Endothelial cell of umbilical vein (primary cell): ENCODE data around the gene MAN1A1. TPM values are rescaled to one million over a fixed set of nuclear protein-coding genes. Genes with fewer than 3 reads are reported as not detected.

Experiments used
- BruUV-seq: library from RNA; stranded (reverse); fragments of 400-500 nt; replicated peaks from 2 replicates; lab custom pipeline; 2021; lab: Mats Ljungman, UMichigan
- CTCF ChIA-PET: fragments of 300-600, 350-600 bp; sonication (Branson Sonifier 250); formaldehyde crosslinking; loops from one replicate; lab custom pipeline; 2021; ENCODE audit warnings: antibody characterized with exemption, inconsistent platforms; lab: Charles Lee
- POLR2A ChIA-PET: fragments of 300-600, 350-600 bp; sonication (Branson Sonifier 250); formaldehyde crosslinking; loops from one replicate; lab custom pipeline; 2021; ENCODE audit warnings: antibody characterized with exemption, inconsistent platforms; lab: Charles Lee
- DNase-seq: peaks from one replicate; pipeline ENCODE4 v3.0.0-alpha.2; 2011; ENCODE audit warnings: low read depth, low spot score
- FAIRE-seq: peaks from 2 replicates; lab custom pipeline; 2011; peaks lifted over from hg19 to GRCh38; lab: Jason Lieb, UNC
- H2AFZ ChIP-seq: 2 replicates; pipeline ENCODE4 v1.6.0; 2012; ENCODE audit warnings: low read depth, low read length, control low read depth, inconsistent platforms
- H3K27ac ChIP-seq: 2 replicates; pipeline ENCODE4 v1.5.1; 2011; ENCODE audit warnings: low read depth, mild to moderate bottlenecking, control low read depth, low read length, moderate library complexity; ENCODE audit not compliant: insufficient read depth
- H3K27me3 ChIP-seq, 2 experiments: 2 replicates each; pipeline versions ENCODE4 v1.6.0 to v1.6.1; 2011; ENCODE audit warnings: low read length in 2 of 2, mixed read lengths in 1 of 2; ENCODE audit not compliant: control insufficient read depth in 2 of 2, insufficient read depth in 2 of 2
- H3K36me3 ChIP-seq, 2 experiments: 2 replicates in 1 of 2; 3 replicates in 1 of 2; pipeline ENCODE4 v1.5.1; 2011; ENCODE audit warnings: low read length in 2 of 2, mild to moderate bottlenecking in 1 of 2, moderate library complexity in 1 of 2; ENCODE audit not compliant: control insufficient read depth in 2 of 2, insufficient read depth in 2 of 2; ENCODE audit errors: extremely low read depth in 1 of 2
- H3K4me1 ChIP-seq: 3 replicates; pipeline ENCODE4 v1.5.1; 2011; ENCODE audit warnings: mild to moderate bottlenecking, low read length; ENCODE audit not compliant: control insufficient read depth, insufficient read depth; ENCODE audit errors: extremely low read depth
- H3K4me2 ChIP-seq: 2 replicates; pipeline ENCODE4 v1.6.1; 2011; ENCODE audit warnings: low read length, control low read depth, mixed read lengths; ENCODE audit not compliant: insufficient read depth
- H3K4me3 ChIP-seq, 3 experiments: fragments of 200-600 bp in 1 of 3; sonication (generic), shearing (Covaris generic) in 1 of 3; replicated peaks in 1 of 3; 2 replicates each; pipeline ENCODE4 v1.5.1; 2011 to 2016; ENCODE audit warnings: control low read depth in 3 of 3, low read length in 3 of 3, mild to moderate bottlenecking in 2 of 3, inconsistent platforms in 1 of 3, low read depth in 1 of 3, moderate library complexity in 1 of 3; ENCODE audit not compliant: insufficient read depth in 1 of 3
- H3K79me2 ChIP-seq: 2 replicates; pipeline ENCODE4 v1.6.0; 2012; ENCODE audit warnings: low read length, inconsistent platforms; ENCODE audit not compliant: control insufficient read depth, insufficient read depth
- H3K9ac ChIP-seq: replicated peaks from 2 replicates; pipeline ENCODE3; 2011; ENCODE audit warnings: low read length, control low read depth; ENCODE audit not compliant: insufficient read depth; ENCODE audit errors: extremely low read depth
- H3K9me1 ChIP-seq: replicated peaks from 3 replicates; pipeline ENCODE4 v1.6.0; 2011; ENCODE audit warnings: mild to moderate bottlenecking, low read length; ENCODE audit not compliant: control insufficient read depth, insufficient read depth; ENCODE audit errors: extremely low read depth
- H3K9me3 ChIP-seq: replicated peaks from 2 replicates; pipeline ENCODE4 v1.5.1; 2012; ENCODE audit warnings: low read length, inconsistent platforms; ENCODE audit not compliant: control insufficient read depth, insufficient read depth
- H4K20me1 ChIP-seq: replicated peaks from 2 replicates; pipeline ENCODE3; 2011; ENCODE audit warnings: mild to moderate bottlenecking, low read length; ENCODE audit not compliant: control insufficient read depth, insufficient read depth; ENCODE audit errors: extremely low read depth
- EZH2 ChIP-seq: IDR thresholded peaks from 2 replicates; pipeline ENCODE4 v1.6.1; 2012; ENCODE audit warnings: borderline replicate concordance, low read depth, mild to moderate bottlenecking, moderate library complexity, low read length, inconsistent platforms; ENCODE audit not compliant: severe bottlenecking
- FOS ChIP-seq: IDR thresholded peaks from 2 replicates; pipeline ENCODE4 v1.6.1; 2011; ENCODE audit warnings: mild to moderate bottlenecking, low read length, moderate library complexity, borderline replicate concordance; ENCODE audit not compliant: insufficient read depth
- GATA2 ChIP-seq: IDR thresholded peaks from 2 replicates; pipeline ENCODE4 v1.7.0; 2011; ENCODE audit warnings: low read depth, mild to moderate bottlenecking, moderate library complexity, mixed read lengths, low read length; ENCODE audit not compliant: insufficient read length, insufficient read depth
- JUN ChIP-seq: IDR thresholded peaks from 2 replicates; pipeline ENCODE4 v1.6.1; 2011; ENCODE audit warnings: borderline replicate concordance, low read depth; ENCODE audit not compliant: insufficient read length, insufficient read depth
- MYC ChIP-seq: IDR thresholded peaks from one replicate; pipeline ENCODE4 v1.6.1; 2011; ENCODE audit warnings: mild to moderate bottlenecking, low read depth, low read length
- POLR2A ChIP-seq: IDR thresholded peaks from 2 replicates; pipeline ENCODE4 v1.6.1; 2012; ENCODE audit warnings: low read depth, mild to moderate bottlenecking, control low read depth, low read length
- POLR2AphosphoS5 ChIP-seq: IDR thresholded peaks from 2 replicates; pipeline ENCODE4 v1.6.1; 2012; ENCODE audit warnings: low read depth, mild to moderate bottlenecking, control low read depth, low read length, moderate library complexity; ENCODE audit not compliant: insufficient read depth
- dilution Hi-C: fragments of 300-500 bp; cut with MboI; formaldehyde crosslinking; loops from one replicate; pipeline ENCODE4 v1.15.0; 2019; ENCODE audit warnings: low sequenced_read_pairs; ENCODE audit not compliant: extremely low pct_ligation_motif_present
- intact Hi-C: fragments of 100-400 bp; cut with micrococcal nuclease; formaldehyde crosslinking; loops from one replicate; pipeline ENCODE4 v1.10.0; 2022
- polyA plus RNA-seq, 4 experiments: library from polyadenylated mRNA; depleted of rRNA in 3 of 4; stranded (reverse) in 3 of 4; unstranded in 1 of 4; fragments of >200 nt; gene quantifications; 2 replicates each; pipeline versions ENCODE4 v1.2.1 to v1.2.3, GENCODE V29; 2011 to 2012; ENCODE audit warnings: missing spikeins in 1 of 4
- total RNA-seq: library from RNA; stranded (reverse); gene quantifications from 2 replicates; pipeline ENCODE4 v1.2.3, GENCODE V29; 2021
- TF ChIP-seq, protein P1 (sequence below): IDR thresholded peaks from 2 replicates; pipeline ENCODE4 v1.6.1; 2011; ENCODE audit not compliant: insufficient read depth, insufficient read length
- TF ChIP-seq, protein P2 (sequence below), 2 donors: IDR thresholded peaks; 1 replicate in 1 of 2; 2 replicates in 1 of 2; pipeline ENCODE4 v1.5.1; 2011; ENCODE audit warnings: low read length in 2 of 2, mild to moderate bottlenecking in 2 of 2, moderate library complexity in 2 of 2, control low read depth in 1 of 2, inconsistent platforms in 1 of 2, low read depth in 1 of 2; ENCODE audit not compliant: insufficient read depth in 1 of 2; ENCODE audit errors: extremely low read depth in 1 of 2

MAN1A1 gene
- total and polyA plus RNA-seq, 2 donors (not counting 3 experiments of a cell fraction or from before 2014, with no cell fraction given): 3.3 to 12.9 TPM

DNA sequence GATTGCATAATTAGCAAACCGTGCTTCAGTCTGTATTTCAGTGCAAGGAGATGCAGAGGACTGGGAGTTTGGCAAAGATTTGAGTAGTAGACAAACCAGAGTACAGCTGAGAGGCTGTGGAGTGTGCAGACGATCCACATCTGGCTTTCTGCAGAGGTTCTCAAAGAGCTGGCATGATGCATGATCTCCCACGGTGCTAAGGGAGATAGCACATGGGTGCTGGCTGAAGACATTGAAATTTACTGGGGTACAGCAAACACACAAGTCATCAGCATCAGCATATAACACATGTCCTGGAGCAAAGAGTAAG is 192.1 kb downstream of the MAN1A1 start:
- Histone ChIP-seq H3K27me3 (no peaks in the 10 kb centered on the region), H4K20me1 (no peaks in the 10 kb centered on the region), H3K4me3 (no peak overlapping the region), H3K9ac (no peak overlapping the region), H3K36me3 (no peaks in the 10 kb centered on the region), H3K4me1 (no peaks in the 10 kb centered on the region), H2AFZ (no peak overlapping the region), H3K9me1 (no peaks in the 10 kb centered on the region), H3K4me2 (no peak overlapping the region), H3K79me2 (no peaks in the 10 kb centered on the region), H3K9me3 (no peaks in the 10 kb centered on the region), H3K27ac (no peak overlapping the region)
- ChIA-PET CTCF (no interaction called here), POLR2A (no interaction called here)
- FAIRE-seq: no peak
- dilution Hi-C loops (no loop called here), intact Hi-C loops (no loop called here)
- no peak for TF ChIP-seq FOS
- no peak for TF ChIP-seq POLR2A
- TF ChIP-seq, protein P1, sequence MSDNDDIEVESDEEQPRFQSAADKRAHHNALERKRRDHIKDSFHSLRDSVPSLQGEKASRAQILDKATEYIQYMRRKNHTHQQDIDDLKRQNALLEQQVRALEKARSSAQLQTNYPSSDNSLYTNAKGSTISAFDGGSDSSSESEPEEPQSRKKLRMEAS: no peak
- TF ChIP-seq EZH2: no peak
- TF ChIP-seq, protein P2, sequence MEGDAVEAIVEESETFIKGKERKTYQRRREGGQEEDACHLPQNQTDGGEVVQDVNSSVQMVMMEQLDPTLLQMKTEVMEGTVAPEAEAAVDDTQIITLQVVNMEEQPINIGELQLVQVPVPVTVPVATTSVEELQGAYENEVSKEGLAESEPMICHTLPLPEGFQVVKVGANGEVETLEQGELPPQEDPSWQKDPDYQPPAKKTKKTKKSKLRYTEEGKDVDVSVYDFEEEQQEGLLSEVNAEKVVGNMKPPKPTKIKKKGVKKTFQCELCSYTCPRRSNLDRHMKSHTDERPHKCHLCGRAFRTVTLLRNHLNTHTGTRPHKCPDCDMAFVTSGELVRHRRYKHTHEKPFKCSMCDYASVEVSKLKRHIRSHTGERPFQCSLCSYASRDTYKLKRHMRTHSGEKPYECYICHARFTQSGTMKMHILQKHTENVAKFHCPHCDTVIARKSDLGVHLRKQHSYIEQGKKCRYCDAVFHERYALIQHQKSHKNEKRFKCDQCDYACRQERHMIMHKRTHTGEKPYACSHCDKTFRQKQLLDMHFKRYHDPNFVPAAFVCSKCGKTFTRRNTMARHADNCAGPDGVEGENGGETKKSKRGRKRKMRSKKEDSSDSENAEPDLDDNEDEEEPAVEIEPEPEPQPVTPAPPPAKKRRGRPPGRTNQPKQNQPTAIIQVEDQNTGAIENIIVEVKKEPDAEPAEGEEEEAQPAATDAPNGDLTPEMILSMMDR (IDR thresholded peaks at IDR 0.05; ENCODE audit: extremely low read depth in 1 of 2, insufficient read depth in 1 of 2, low read depth in 1 of 2, low read length in 2 of 2): no peak
- no peak for TF ChIP-seq POLR2AphosphoS5
- TF ChIP-seq JUN: no peak
- TF ChIP-seq MYC: no peak
- TF ChIP-seq GATA2: no peak
- no TSS peak for BruUV-seq
- no peak for DNase-seq
